ENCODE measurements around the gene LRP2BP. TPM values are rescaled to one million over a fixed set of nuclear protein-coding genes. Genes with fewer than 3 reads are reported as not detected.

The LRP2BP gene
- total RNA-seq = 0.44 and 0.50 TPM in 2 replicates

GRCh38 chr4:185395238-185395955, at the start of gene LRP2BP:
LRP2BP (minus strand) TSS chr4:185395924; CDS start chr4:185378186, 17,738 bp downstream.

GRCh38 chr4:185425647-185426352, 30.1 kb upstream of the LRP2BP start, which contains the start of gene UFSP2:
UFSP2 (minus strand) TSS chr4:185425964; CDS start chr4:185425868, 96 bp downstream.

GRCh38 chr4:185396724-185397385, 1.1 kb upstream of the LRP2BP start, which contains the start of gene ANKRD37:
ANKRD37 (plus strand) TSS chr4:185396841; CDS start chr4:185396924, 83 bp downstream.

Other genes starting within 250 kb of the LRP2BP start
- gene CFAP97, start 191.9 kb downstream of the LRP2BP start, total RNA-seq = 30.4 and 35.2 TPM in 2 replicates
- gene SNX25, start 186.3 kb downstream of the LRP2BP start, total RNA-seq = 23.5 and 34.2 TPM in 2 replicates
- 3.9 and 4.6 TPM in 2 replicates for gene ANKRD37, start 917 bp upstream of the LRP2BP start, total RNA-seq
- 37.5 and 52.1 TPM in 2 replicates for gene UFSP2, start 30.0 kb upstream of the LRP2BP start, total RNA-seq
- gene CCDC110, start 75.8 kb upstream of the LRP2BP start, total RNA-seq = 2.5 and 3.0 TPM in 2 replicates
- 20.8 and 40.9 TPM in 2 replicates for gene PDLIM3, start 139.6 kb upstream of the LRP2BP start, total RNA-seq